Common myeloid progenitor, CD34-positive (primary cell): ENCODE measurements around the gene CRELD1.

Source experiments
- CTCF ChIA-PET: fragments of 350-600 bp; sonication (Branson Sonifier 250); formaldehyde crosslinking; loops from one replicate; lab custom pipeline; 2021; ENCODE audit warnings: antibody characterized with exemption; lab: Charles Lee
- POLR2A ChIA-PET: fragments of 350-600 bp; sonication (Branson Sonifier 250); formaldehyde crosslinking; loops from one replicate; lab custom pipeline; 2021; ENCODE audit warnings: antibody characterized with exemption; lab: Charles Lee
- DNase-seq, 3 donors: peaks; one replicate each; pipeline versions ENCODE4 v3.0.0 to v3.0.0-alpha.2; 2013
- H3K27ac ChIP-seq, 2 experiments: 1 replicate in 1 of 2; 2 replicates in 1 of 2; pipeline ENCODE4 v1.7.0; 2013; ENCODE audit warnings: inconsistent platforms in 2 of 2, low read length in 2 of 2, mild to moderate bottlenecking in 2 of 2, low read depth in 1 of 2, moderate library complexity in 1 of 2; ENCODE audit not compliant: severe bottlenecking in 2 of 2, insufficient read depth in 1 of 2, poor library complexity in 1 of 2
- H3K27me3 ChIP-seq, 5 experiments: replicated peaks in 2 of 5; 1 replicate in 3 of 5; 2 replicates in 2 of 5; pipeline versions ENCODE4 v1.6.1 to v1.7.0; 2013; ENCODE audit warnings: low read length in 4 of 5, mild to moderate bottlenecking in 2 of 5, moderate library complexity in 2 of 5, inconsistent platforms in 1 of 5; ENCODE audit not compliant: insufficient read depth in 5 of 5, control insufficient read depth in 4 of 5
- H3K36me3 ChIP-seq, 4 experiments: 1 replicate in 2 of 4; 2 replicates in 2 of 4; pipeline versions ENCODE4 v1.6.1 to v1.7.0; 2013; ENCODE audit warnings: low read length in 3 of 4, control low read depth in 1 of 4, mild to moderate bottlenecking in 1 of 4; ENCODE audit not compliant: control insufficient read depth in 4 of 4, insufficient read depth in 4 of 4
- H3K4me1 ChIP-seq, 4 experiments: 1 replicate in 3 of 4; 2 replicates in 1 of 4; pipeline versions ENCODE4 v1.6.1 to v1.7.1; 2013; ENCODE audit warnings: low read length in 3 of 4, mild to moderate bottlenecking in 3 of 4, control low read depth in 1 of 4, inconsistent platforms in 1 of 4, moderate library complexity in 1 of 4; ENCODE audit not compliant: control insufficient read depth in 4 of 4, insufficient read depth in 4 of 4; ENCODE audit errors: control extremely low read depth in 1 of 4
- H3K4me3 ChIP-seq, 7 experiments: 1 replicate in 4 of 7; 2 replicates in 3 of 7; pipeline versions ENCODE4 v1.5.1 to v1.7.0; 2013; ENCODE audit warnings: mild to moderate bottlenecking in 7 of 7, low read length in 6 of 7, moderate library complexity in 6 of 7, inconsistent platforms in 2 of 7, low read depth in 2 of 7, control low read depth in 1 of 7; ENCODE audit not compliant: insufficient read depth in 4 of 7, control insufficient read depth in 1 of 7; ENCODE audit errors: extremely low read depth in 1 of 7
- H3K9me3 ChIP-seq, 5 experiments: 1 replicate in 4 of 5; 2 replicates in 1 of 5; pipeline versions ENCODE4 v1.6.1 to v1.7.1; 2013; ENCODE audit warnings: low read length in 4 of 5, mild to moderate bottlenecking in 2 of 5, inconsistent platforms in 1 of 5, low read depth in 1 of 5, moderate library complexity in 1 of 5; ENCODE audit not compliant: control insufficient read depth in 4 of 5, insufficient read depth in 2 of 5; ENCODE audit errors: control extremely low read depth in 1 of 5
- WGBS: methylation state at CpG from one replicate; pipeline ENCODE4 v1.1.5; 2013; ENCODE audit not compliant: insufficient coverage; 5-methylcytosine and 5-hydroxymethylcytosine counted together

CRELD1 gene

GRCh38 chr3:9911863-9912262, 21.8 kb upstream of the CRELD1 start:
- WGBS, result 57% methylated on average over 3 of the region's 8 CpGs
- no peaks in the 10 kb centered on the region for H3K27me3 ChIP-seq
- DNase-seq, result peak in 2 of 3 donors; percentile 44 to 48

DNA sequence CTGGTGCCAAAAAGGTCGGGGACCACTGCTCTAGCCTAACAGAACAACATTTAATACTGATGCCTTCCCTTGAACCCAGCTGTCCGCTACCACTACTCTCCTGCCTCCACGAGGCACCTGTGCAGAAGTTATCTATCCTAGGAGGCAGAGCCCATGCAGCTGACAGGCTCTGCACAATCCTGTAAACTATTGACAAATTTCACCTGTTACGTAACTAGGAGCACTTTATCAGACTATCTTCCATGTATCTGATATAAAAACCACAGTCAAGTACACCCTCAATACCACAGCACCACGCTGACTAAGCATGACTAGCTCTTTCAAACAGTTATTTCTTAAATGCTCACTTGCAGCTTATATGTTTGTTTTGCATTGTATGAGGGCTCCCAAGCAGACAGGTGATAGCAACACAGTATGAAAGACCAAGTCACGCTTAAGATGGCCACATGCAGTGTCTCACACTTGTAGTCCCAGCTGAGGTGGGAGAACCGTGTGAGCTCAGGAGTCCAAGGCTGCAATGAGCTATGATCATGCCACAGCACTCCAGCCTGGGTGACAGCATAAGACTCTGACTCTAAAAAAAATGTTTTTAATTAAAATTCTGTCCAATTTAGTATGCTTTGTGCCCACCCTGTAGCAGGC, 21.2 kb upstream of the CRELD1 start:
- peak; percentile 82 to 95 (median 93) for DNase-seq
- peaks cover 0 to 26% (median under 1%) of the 10 kb centered on the region in 4 experiments for H3K36me3 ChIP-seq
- ChIA-PET POLR2A (interaction anchor here (1.4 to 2.2 kb wide), 2 partner anchors 10 to 21 kb away, joined by 6 to 11 read pairs; partner anchors contain the start of genes CRELD1 and IL17RE), CTCF (interaction anchor here (0.6 to 6.2 kb wide), 14 partner anchors 10 to 68 kb away, joined by 3 to 48 read pairs (median 4); partner anchors contain the start of genes CIDEC, CRELD1, IL17RE and JAGN1)
- peak overlapping the region in 3 of 7 experiments; percentile 5 to 34 (median 22) for H3K4me3 ChIP-seq
- H3K27ac ChIP-seq, result no peak overlapping the region
- 22% methylated on average over 5 of the region's 7 CpGs for WGBS
- peaks cover 4 to 55% (median 51%) of the 10 kb centered on the region in 4 experiments for H3K4me1 ChIP-seq
- no peaks in the 10 kb centered on the region for H3K27me3 ChIP-seq
- peaks cover 0 to 4% (median 0%) of the 10 kb centered on the region in 5 experiments for H3K9me3 ChIP-seq

More at GRCh38 chr3:9911863-9912262, 21.8 kb upstream of the CRELD1 start:
- ChIA-PET POLR2A (interaction anchor here (2.2 kb wide), 1 partner anchor 9 kb away, joined by 11 read pairs; the partner anchor contains the start of gene IL17RE), CTCF (interaction anchor here (1.0 to 6.2 kb wide), 11 partner anchors 9 to 68 kb away, joined by 3 to 48 read pairs (median 4); partner anchors contain the start of genes CRELD1 and IL17RE)
- Histone ChIP-seq H3K4me1 (peaks cover 4 to 49% (median 47%) of the 10 kb centered on the region in 4 experiments), H3K9me3 (peaks cover 0 to 4% (median 0%) of the 10 kb centered on the region in 5 experiments), H3K27ac (no peak overlapping the region), H3K36me3 (peaks cover 0 to 27% (median under 1%) of the 10 kb centered on the region in 4 experiments), H3K4me3 (peak overlapping the region in 1 of 7 experiments; percentile 34)

DNA sequence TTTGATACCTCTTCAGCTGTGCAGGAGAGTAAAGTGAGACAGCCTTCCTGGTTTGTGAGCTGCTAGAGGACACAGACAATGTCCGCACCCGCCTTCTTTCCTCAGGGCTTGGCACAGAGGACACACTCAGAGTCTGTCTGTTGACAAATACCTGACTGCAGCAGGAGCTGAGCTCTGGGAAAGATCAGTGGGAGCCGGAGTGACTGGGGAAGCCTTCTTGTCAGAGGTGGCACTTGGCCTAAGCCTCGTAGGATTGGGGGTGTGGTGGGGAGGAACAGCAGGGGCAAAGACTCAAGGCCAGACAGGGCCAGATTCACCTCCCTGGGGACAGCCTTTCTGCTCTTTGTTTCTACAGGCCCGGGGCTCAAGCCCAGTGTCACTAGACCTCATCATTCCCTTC, 20.0 kb upstream of the CRELD1 start:
- Histone ChIP-seq H3K27me3 (no peaks in the 10 kb centered on the region), H3K9me3 (peaks cover 0 to 4% (median 0%) of the 10 kb centered on the region in 5 experiments), H3K27ac (no peak overlapping the region), H3K4me3 (no peak overlapping the region), H3K4me1 (peaks cover 4 to 57% (median 55%) of the 10 kb centered on the region in 4 experiments), H3K36me3 (peaks cover 0 to 16% (median under 1%) of the 10 kb centered on the region in 4 experiments)
- CTCF ChIA-PET, result interaction anchor here (0.7 to 6.2 kb wide), 9 partner anchors 11 to 67 kb away, joined by 3 to 48 read pairs (median 5); partner anchors contain the start of genes CIDEC, CRELD1, IL17RE and JAGN1
- DNase-seq, result no peak
- POLR2A ChIA-PET, result interaction anchor here (1.4 kb wide), 1 partner anchor 19 kb away, joined by 6 read pairs; the partner anchor contains the start of gene CRELD1
- 97% methylated on average over 5 of the region's 5 CpGs for WGBS

GRCh38 chr3:9914011-9914410, 19.6 kb upstream of the CRELD1 start:
- DNase-seq, result no peak

DNA sequence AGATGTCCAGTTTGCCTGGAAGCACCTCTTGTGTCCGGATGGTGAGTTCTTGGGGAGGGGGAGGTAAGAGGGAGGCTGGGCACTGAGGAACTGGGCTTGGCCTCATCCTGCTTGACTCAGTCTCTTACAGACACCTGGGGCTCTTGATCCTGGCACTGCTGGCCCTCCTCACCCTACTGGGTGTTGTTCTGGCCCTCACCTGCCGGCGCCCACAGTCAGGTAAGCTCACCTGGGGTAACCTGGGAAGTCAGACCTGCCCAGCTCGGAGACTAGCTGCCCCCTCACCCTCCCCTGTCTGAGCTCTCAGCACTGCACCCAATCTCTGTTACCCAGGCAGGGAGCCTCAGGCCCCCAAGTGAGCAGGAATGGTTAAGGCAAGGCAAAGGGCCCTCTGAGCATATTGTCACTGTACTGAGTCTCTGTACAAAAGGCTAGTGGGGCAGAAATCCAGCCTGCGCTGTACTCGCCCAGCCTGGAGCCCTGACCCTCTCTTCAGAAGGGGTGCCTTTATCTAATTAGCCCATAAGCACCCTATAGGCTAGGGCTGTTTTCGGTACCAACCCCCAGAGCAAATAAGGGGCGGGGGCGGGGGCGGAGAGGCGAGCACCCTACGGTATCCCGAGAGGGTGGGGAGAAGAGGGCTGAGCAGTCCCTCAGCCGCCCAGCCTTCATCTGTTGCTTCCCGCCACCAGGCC, 18.9 kb upstream of the CRELD1 start:
- Histone ChIP-seq H3K4me3 (peak overlapping the region; percentile 36 to 83 (median 68)), H3K27me3 (no peaks in the 10 kb centered on the region), H3K27ac (no peak overlapping the region), H3K4me1 (peaks cover 4 to 57% (median 55%) of the 10 kb centered on the region in 4 experiments), H3K36me3 (peaks cover 0 to 10% (median under 1%) of the 10 kb centered on the region in 4 experiments), H3K9me3 (peaks cover 0 to 4% (median 0%) of the 10 kb centered on the region in 5 experiments)
- CTCF ChIA-PET, result interaction anchor here (0.7 to 6.2 kb wide), 11 partner anchors 12 to 66 kb away, joined by 3 to 48 read pairs (median 4); partner anchors contain the start of genes CRELD1, IL17RE and JAGN1
- no peak for DNase-seq
- 24% methylated on average over 11 of the region's 15 CpGs for WGBS
- POLR2A ChIA-PET, result no interaction called here

More at GRCh38 chr3:9914011-9914410, 19.6 kb upstream of the CRELD1 start:
- 80% methylated on average over 1 of the region's 1 CpG for WGBS
- Histone ChIP-seq H3K4me3 (no peak overlapping the region), H3K27ac (no peak overlapping the region), H3K27me3 (no peaks in the 10 kb centered on the region), H3K9me3 (peaks cover 0 to 4% (median 0%) of the 10 kb centered on the region in 5 experiments), H3K4me1 (peaks cover 4 to 57% (median 55%) of the 10 kb centered on the region in 4 experiments), H3K36me3 (peaks cover 0 to 12% (median under 1%) of the 10 kb centered on the region in 4 experiments)
- POLR2A ChIA-PET, result no interaction called here
- CTCF ChIA-PET, result interaction anchor here (0.7 to 6.2 kb wide), 12 partner anchors 11 to 65 kb away, joined by 3 to 48 read pairs (median 4); partner anchors contain the start of genes CIDEC, CRELD1, IL17RE and JAGN1

DNA sequence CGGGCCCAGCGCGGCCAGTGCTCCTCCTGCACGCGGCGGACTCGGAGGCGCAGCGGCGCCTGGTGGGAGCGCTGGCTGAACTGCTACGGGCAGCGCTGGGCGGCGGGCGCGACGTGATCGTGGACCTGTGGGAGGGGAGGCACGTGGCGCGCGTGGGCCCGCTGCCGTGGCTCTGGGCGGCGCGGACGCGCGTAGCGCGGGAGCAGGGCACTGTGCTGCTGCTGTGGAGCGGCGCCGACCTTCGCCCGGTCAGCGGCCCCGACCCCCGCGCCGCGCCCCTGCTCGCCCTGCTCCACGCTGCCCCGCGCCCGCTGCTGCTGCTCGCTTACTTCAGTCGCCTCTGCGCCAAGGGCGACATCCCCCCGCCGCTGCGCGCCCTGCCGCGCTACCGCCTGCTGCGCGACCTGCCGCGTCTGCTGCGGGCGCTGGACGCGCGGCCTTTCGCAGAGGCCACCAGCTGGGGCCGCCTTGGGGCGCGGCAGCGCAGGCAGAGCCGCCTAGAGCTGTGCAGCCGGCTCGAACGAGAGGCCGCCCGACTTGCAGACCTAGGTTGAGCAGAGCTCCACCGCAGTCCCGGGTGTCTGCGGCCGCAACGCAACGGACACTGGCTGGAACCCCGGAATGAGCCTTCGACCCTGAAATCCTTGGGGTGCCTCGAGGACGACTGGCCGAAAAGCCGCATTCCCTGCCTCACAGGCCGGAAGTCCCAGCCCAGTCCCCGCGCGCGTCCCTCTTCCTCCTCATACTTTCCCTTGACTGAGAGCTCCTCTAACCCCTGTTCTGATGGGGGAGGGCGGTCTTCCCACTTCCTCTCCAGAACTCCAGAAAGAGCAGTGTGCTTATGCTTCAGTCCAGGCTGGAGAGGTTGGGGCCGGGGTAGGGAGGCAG, 18.1 kb upstream of the CRELD1 start:
- ChIA-PET POLR2A (interaction anchor here (1.0 to 2.3 kb wide), 2 partner anchors 18 to 24 kb away, joined by 7 to 8 read pairs; partner anchors contain the start of genes CRELD1 and JAGN1), CTCF (interaction anchor here (0.6 to 6.2 kb wide), 8 partner anchors 13 to 312 kb away, joined by 3 to 48 read pairs (median 4); partner anchors contain the start of gene IL17RE)
- peak in 2 of 3 donors; percentile 47 to 63 for DNase-seq
- Histone ChIP-seq H3K36me3 (peaks cover 0 to 10% (median under 1%) of the 10 kb centered on the region in 4 experiments), H3K9me3 (peaks cover 0 to 4% (median 0%) of the 10 kb centered on the region in 5 experiments), H3K4me1 (peaks cover 4 to 57% (median 55%) of the 10 kb centered on the region in 4 experiments), H3K27ac (no peak overlapping the region), H3K27me3 (no peaks in the 10 kb centered on the region), H3K4me3 (peak overlapping the region; percentile 36 to 83 (median 68))
- WGBS, result under 1% methylated on average over 78 of the region's 99 CpGs
